SK-N-SH (cell line): Measurements from ENCODE around the gene ISCA1.

ENCODE experiments used
- CTCF ChIP-seq: fragments of 200-600 bp; sonication (generic); IDR thresholded peaks from 2 replicates; pipeline ENCODE4 v1.6.1; 2017; ENCODE audit warnings: antibody characterized with exemption, mild to moderate bottlenecking, moderate library complexity
- EP300 ChIP-seq, 2 experiments: IDR thresholded peaks; 2 replicates each; pipeline versions ENCODE4 v1.4.0 to v1.6.1; 2012; ENCODE audit warnings: borderline replicate concordance in 1 of 2, low read depth in 1 of 2, low read length in 1 of 2
- EZH2phosphoT487 ChIP-seq: fragments of 200-600 bp; sonication (generic); IDR thresholded peaks from 2 replicates; pipeline ENCODE4 v1.6.1; 2017; ENCODE audit warnings: low read depth, mixed run types, mild to moderate bottlenecking, antibody characterized with exemption, moderate library complexity, borderline replicate concordance
- FOXJ3 ChIP-seq: sonication (generic); formaldehyde crosslinking; IDR thresholded peaks from 2 replicates; pipeline ENCODE4 v1.5.1; 2020; ENCODE audit warnings: mild to moderate bottlenecking, missing genetic modification reagents
- JUND ChIP-seq: IDR thresholded peaks from 2 replicates; pipeline ENCODE4 v1.4.0; 2012
- PBX3 ChIP-seq: IDR thresholded peaks from 2 replicates; pipeline ENCODE4; 2012
- POLR2AphosphoS5 ChIP-seq: IDR thresholded peaks from 2 replicates; pipeline ENCODE4 v1.6.1; 2012; ENCODE audit warnings: low read depth, low read length
- RXRA ChIP-seq: IDR thresholded peaks from 2 replicates; pipeline ENCODE4 v1.4.0; 2012; ENCODE audit warnings: low read depth, mild to moderate bottlenecking, borderline replicate concordance
- SIN3A ChIP-seq: IDR thresholded peaks from 2 replicates; pipeline ENCODE4 v1.6.1; 2012; ENCODE audit warnings: low read depth, mild to moderate bottlenecking, low read length, moderate library complexity, borderline replicate concordance
- TAF1 ChIP-seq: IDR thresholded peaks from 2 replicates; pipeline ENCODE4 v1.6.1; 2012; ENCODE audit warnings: low read depth, mild to moderate bottlenecking, low read length, moderate library complexity, borderline replicate concordance
- USF2 ChIP-seq: fragments of 150-350 bp; IDR thresholded peaks from 2 replicates; pipeline ENCODE4 v1.6.1; 2017; ENCODE audit warnings: antibody characterized with exemption, low read length, low read depth, borderline replicate concordance
- YY1 ChIP-seq: IDR thresholded peaks from 2 replicates; pipeline ENCODE4 v1.4.0; 2012; ENCODE audit warnings: low read depth, mild to moderate bottlenecking
- ZBTB33 ChIP-seq: IDR thresholded peaks from 2 replicates; pipeline ENCODE4 v1.4.0; 2012; ENCODE audit warnings: low read depth, borderline replicate concordance

GRCh38 chr9:86252870-86253269, 29.5 kb downstream of the ISCA1 start:
- TF ChIP-seq POLR2AphosphoS5: no peak
- TF ChIP-seq CTCF: no peak
- no peak for TF ChIP-seq YY1
- TF ChIP-seq EP300 (IDR thresholded peaks at IDR 0.05; ENCODE audit: borderline replicate concordance in 1 of 2, low read depth in 1 of 2, low read length in 1 of 2): no peak
- no peak for TF ChIP-seq JUND
- TF ChIP-seq PBX3: no peak
- TF ChIP-seq EZH2phosphoT487: no peak
- no peak for TF ChIP-seq TAF1
- TF ChIP-seq ZBTB33: no peak
- TF ChIP-seq USF2: no peak
- no peak for TF ChIP-seq FOXJ3 (CRISPR knock-in tag)
- no peak for TF ChIP-seq SIN3A
- no peak for TF ChIP-seq RXRA
